Superior temporal gyrus (tissue), 1 donor: ENCODE measurements around the gene SMIM35.

Experiments
- DNase-seq: peaks from one replicate; pipeline ENCODE4 v3.0.0-alpha.2; 2016; ENCODE audit errors: extremely low spot score

SMIM35 gene

GRCh38 chr11:118057251-118058145 is 29.3 kb downstream of the SMIM35 start:
- no peak for DNase-seq

DNA sequence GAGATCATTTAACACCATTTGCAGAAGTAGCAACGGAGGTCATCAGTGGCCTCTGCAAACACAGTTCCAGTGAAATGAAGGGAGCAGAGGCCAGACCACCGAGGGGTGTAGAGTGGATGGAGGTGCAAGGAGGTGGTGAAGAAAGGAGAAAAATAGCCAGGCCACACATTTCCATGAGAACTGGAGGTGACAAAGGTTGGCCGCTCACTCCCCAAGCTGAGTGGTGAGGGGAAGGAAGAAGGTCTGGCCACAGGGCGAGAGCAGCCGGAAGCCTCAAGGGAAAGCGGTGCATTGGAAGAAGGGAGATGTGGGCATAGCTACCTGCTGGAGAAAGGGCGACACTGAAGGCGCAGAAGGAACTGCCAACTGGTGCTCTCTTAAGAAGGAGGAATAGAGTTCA is 30.0 kb downstream of the SMIM35 start:
- DNase-seq: no peak

GRCh38 chr11:118055966-118056365 is 30.8 kb downstream of the SMIM35 start:
- DNase-seq: no peak

GRCh38 chr11:118054712-118055640 is 31.8 kb downstream of the SMIM35 start:
- no peak for DNase-seq

DNA sequence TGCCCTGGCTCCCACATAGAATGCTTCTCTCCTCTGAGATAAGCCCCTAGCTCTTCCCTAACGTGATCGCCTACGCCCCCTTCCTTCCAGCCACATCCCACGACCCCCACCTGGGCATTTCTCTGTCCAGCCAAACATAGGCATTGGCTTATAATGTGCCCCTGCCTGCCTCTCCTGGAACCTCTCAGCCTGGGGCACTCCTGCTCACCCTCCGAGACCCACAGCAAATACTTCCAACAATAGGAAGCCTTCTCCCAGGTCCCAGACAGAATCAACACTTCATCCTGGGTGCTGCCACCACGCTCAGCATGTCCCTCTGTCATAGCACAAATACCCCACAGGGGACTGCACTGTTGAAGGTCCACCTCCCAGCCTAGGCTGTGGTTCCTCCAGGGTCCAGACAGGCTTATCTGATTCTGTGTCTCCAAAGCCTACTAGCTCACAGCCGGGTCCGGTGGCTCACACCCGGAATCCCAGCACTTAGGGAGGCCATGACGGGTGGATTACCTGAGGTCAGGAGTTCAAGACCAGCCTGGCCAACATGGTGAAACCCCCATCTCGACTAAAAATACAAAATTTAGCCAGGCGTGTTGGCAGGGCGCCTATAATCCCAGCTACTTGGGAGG is 34.1 kb downstream of the SMIM35 start:
- DNase-seq: no peak

DNA sequence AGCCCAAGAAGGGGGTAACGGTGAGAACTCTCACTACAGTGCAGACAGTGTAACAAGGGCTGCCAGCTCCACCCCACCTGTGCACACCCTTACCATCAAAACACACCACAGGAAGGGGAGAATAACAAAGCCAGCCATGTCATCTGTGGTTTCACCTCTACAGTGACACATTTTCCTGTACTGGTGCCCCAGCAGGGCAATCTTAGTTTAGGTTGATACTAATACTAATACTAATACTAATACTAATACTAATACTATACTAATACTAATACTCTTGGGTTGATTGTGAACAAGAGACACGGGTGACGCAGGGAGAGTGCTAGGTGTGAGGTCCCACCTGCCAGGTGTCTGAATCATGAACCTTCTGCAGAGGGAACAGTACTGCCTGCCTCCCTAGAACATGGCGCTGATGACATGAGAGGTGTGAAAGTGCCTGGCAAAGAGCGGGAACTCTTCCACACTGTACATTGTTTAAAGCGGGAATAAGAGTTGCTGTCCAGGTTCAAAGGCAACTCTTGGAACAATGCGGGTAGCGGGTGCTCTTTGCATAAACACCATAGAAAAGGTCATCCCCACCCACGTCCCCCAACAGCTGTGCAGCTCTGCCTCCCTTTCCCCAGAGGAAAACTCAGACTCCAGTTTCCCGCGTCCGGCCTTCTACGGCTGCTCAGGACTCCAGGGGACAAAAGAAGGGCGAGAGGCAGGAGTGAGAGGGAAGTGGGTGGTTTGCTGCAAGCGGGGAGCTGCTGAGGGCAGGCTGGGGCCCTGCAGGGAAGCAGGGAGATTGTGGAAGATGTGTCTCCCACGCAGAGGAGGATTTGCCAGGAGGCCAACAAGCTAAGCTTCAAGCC is 34.9 kb downstream of the SMIM35 start:
- no peak for DNase-seq

DNA sequence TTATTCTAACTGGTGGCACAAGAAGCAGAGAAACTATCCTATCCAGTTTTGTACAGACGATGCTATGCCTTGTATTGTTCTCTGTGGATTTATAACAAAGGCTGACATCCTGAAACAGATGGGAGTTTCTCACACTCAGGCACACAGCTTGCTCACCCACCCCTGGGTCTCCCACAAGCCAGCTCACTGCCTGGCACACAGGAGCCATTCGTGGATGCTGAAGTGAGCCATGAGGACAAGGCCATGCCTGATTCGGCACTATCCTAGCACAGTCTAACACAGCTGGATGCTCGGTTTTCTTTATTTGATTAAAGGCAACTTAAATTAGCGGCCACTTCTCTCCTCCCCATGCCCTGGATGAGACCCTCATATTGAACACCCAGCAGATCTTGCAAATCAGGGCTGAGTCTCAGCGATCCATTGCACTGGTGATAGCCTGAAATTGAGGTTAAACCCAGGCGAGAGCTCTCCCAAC is 35.6 kb downstream of the SMIM35 start:
- DNase-seq: no peak

DNA sequence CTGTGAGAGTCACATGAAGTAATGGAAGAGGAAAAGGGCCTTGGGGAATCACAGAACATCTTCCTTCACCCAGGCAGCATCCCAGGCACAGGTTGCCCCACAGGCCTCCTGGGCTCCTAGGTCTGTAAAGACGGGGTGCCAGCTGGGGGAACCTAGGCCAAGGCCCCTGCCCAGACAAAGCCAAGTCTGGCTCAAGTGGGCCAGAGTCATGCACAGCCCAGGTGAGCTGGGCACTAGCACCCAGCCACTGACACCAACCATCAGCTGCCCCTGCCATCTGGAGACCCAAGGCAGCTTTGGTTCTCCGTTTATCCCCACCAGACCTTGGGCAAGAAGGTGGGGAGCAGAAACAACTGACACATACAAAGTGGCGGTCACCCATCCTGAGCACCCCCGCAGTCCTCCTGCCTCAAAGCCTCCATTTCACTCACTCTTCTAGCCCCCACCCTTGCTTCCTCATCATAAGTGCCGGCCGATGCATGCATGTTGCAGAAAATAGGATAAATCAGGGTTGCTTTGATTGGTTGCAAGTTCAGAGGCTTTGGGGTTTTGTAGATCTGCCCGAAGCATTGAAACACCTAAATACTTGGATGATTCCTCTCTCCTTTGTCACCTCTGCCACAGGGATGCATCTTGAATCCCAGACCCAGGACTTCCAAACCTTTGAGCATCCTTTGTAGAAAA is 36.4 kb downstream of the SMIM35 start:
- DNase-seq: no peak

GRCh38 chr11:118049771-118050170 is 37.0 kb downstream of the SMIM35 start:
- no peak for DNase-seq

- no peak for DNase-seq
Measured at GRCh38 chr11:118048472-118049370, 38.0 kb downstream of the SMIM35 start.

- no peak for DNase-seq
Measured at GRCh38 chr11:118047749-118048148, 39.0 kb downstream of the SMIM35 start.

GRCh38 chr11:118046964-118047700 is 39.6 kb downstream of the SMIM35 start:
- no peak for DNase-seq

GRCh38 chr11:118046051-118046963 is 40.5 kb downstream of the SMIM35 start:
- DNase-seq: peak; percentile 62

DNA sequence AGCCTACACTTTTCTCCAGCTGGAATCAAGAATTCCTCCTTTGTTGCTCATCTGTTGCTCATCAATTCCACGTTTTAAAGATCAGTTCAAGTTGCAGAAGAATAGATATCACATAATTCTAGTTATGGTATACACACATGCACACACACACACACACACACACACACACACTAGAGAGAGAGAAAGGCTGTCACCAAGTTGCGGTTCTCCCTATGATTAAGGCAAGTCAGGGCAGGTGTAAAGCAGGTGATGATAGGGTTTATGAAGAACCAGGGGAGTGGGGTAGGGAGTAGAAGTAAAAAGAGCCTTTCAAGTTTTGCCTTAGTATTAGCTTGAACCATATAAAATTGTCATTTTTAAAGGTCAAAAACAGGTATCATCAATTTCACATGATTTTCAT is 41.6 kb downstream of the SMIM35 start:
- no peak for DNase-seq

DNA sequence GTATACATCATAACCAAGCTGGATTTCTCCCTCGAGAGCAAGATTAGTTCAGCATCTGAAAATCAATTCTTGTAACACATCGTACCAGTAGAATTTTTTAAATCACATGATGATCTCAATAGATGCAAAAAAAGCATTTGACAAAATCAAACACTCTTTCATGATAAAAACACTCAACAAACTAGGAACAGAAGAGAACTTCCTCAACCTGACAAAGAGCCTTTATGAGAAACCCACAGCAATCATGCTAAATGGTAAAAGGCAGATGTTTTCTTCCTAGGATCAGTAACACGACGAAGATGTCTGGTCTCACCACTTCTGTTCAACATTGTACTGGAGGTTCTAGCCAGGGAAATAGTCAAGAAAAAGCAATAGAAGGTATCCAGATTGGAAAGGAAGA is 44.0 kb downstream of the SMIM35 start:
- no peak for DNase-seq

DNA sequence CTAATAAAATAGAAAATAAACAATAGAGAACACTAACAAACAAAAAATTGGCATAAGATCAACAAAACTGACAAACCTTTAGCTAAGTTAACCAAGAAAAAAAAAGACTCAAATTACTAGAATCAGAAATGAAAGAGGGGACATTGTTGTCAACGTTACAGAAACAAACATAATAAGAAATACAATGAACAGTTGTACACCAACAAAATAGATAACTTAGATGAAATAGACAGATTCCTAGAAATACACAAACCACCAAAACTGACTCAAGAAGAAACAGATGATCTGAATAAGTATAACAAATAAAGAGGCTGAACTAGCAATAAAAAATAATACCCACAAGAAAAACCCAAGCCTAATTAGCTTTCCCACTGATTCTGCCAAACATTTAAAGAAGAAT is 44.6 kb downstream of the SMIM35 start:
- no peak for DNase-seq

GRCh38 chr11:118033443-118033842 is 53.3 kb downstream of the SMIM35 start:
- no peak for DNase-seq

GRCh38 chr11:118028626-118029025 is 58.1 kb downstream of the SMIM35 start:
- DNase-seq: no peak
